OCI-LY7 (cell line): ENCODE measurements around the gene CACNA2D1. TPM values are rescaled to one million over a fixed set of nuclear protein-coding genes. Genes with fewer than 3 reads are reported as not detected.

Source experiments
- BruUV-seq: library from RNA; stranded (reverse); fragments of 400-500 nt; replicated peaks from 2 replicates; lab custom pipeline; 2021; lab: Mats Ljungman, UMichigan
- CTCF ChIA-PET: fragments of 300-600 bp; sonication (Branson Sonifier 250); formaldehyde crosslinking; loops from one replicate; lab custom pipeline; 2022; ENCODE audit warnings: antibody characterized with exemption; ENCODE audit not compliant: unreplicated experiment; lab: Charles Lee
- POLR2A ChIA-PET: fragments of 300-600 bp; sonication (Branson Sonifier 250); formaldehyde crosslinking; loops from one replicate; lab custom pipeline; 2022; ENCODE audit warnings: antibody characterized with exemption; lab: Charles Lee
- DNase-seq: peaks from one replicate; pipeline ENCODE4 v3.0.0-alpha.2; 2015; ENCODE audit warnings: low spot score
- H2AFZ ChIP-seq: fragments of 200-600 bp; sonication (generic), shearing (Covaris generic); 2 replicates; pipeline ENCODE4 v1.6.1; 2014; ENCODE audit warnings: mild to moderate bottlenecking, antibody characterized with exemption, low read length, moderate library complexity
- H3K27ac ChIP-seq: fragments of 200-600 bp; sonication (generic); 2 replicates; pipeline ENCODE4 v1.5.1; 2014; ENCODE audit warnings: mixed run types, low read depth, mild to moderate bottlenecking, moderate library complexity, low read length, inconsistent platforms; ENCODE audit not compliant: poor library complexity, severe bottlenecking
- H3K36me3 ChIP-seq: fragments of 200-600 bp; sonication (generic); 2 replicates; pipeline ENCODE4 v1.6.1; 2014; ENCODE audit warnings: mild to moderate bottlenecking, antibody characterized with exemption, low read length, moderate library complexity, mixed read lengths; ENCODE audit not compliant: insufficient read depth
- H3K4me1 ChIP-seq: fragments of 200-600 bp; sonication (generic); 2 replicates; pipeline ENCODE4 v1.5.1; 2014; ENCODE audit warnings: mild to moderate bottlenecking, low read length; ENCODE audit not compliant: insufficient read depth, poor library complexity, severe bottlenecking
- H3K4me2 ChIP-seq: fragments of 200-600 bp; sonication (generic); 2 replicates; pipeline ENCODE4 v1.6.1; 2014; ENCODE audit warnings: mild to moderate bottlenecking, low read length
- H3K4me3 ChIP-seq: fragments of 200-600 bp; sonication (generic); 2 replicates; pipeline ENCODE4 v1.5.1; 2014; ENCODE audit warnings: mild to moderate bottlenecking, low read depth, low read length; ENCODE audit not compliant: poor library complexity, severe bottlenecking
- H3K79me2 ChIP-seq: fragments of 200-600 bp; sonication (generic); 2 replicates; pipeline ENCODE4 v1.6.1; 2016; ENCODE audit warnings: low read depth, mild to moderate bottlenecking, low read length, moderate library complexity, mixed read lengths; ENCODE audit not compliant: insufficient read depth
- H3K9me2 ChIP-seq: fragments of 200-600 bp; sonication (generic); 2 replicates; pipeline ENCODE4 v1.6.1; 2016; ENCODE audit warnings: mild to moderate bottlenecking, low read length, mixed read lengths; ENCODE audit not compliant: insufficient read depth
- H3K9me3 ChIP-seq: fragments of 200-600 bp; sonication (generic); 2 replicates; pipeline ENCODE4 v1.6.1; 2014; ENCODE audit warnings: mild to moderate bottlenecking, mixed run types, low read length, mixed read lengths
- H4K20me1 ChIP-seq: fragments of 200-600 bp; sonication (generic); 2 replicates; pipeline ENCODE4 v1.6.1; 2014; ENCODE audit warnings: mild to moderate bottlenecking, antibody characterized with exemption, low read length, moderate library complexity, mixed read lengths; ENCODE audit not compliant: insufficient read depth
- CTCF ChIP-seq: fragments of 200-600 bp; sonication (generic); conservative IDR thresholded peaks from 2 replicates; pipeline ENCODE4 v1.5.1; 2014; ENCODE audit warnings: mild to moderate bottlenecking, antibody characterized with exemption, low read length, moderate library complexity, mixed read lengths
- EZH2phosphoT487 ChIP-seq: fragments of 200-600 bp; sonication (generic); IDR thresholded peaks from 2 replicates; pipeline ENCODE4 v1.6.1; 2018; ENCODE audit warnings: low read depth, borderline replicate concordance, mild to moderate bottlenecking, mixed run types, antibody characterized with exemption, low read length, moderate library complexity, mixed read lengths
- intact Hi-C: fragments of 100-400 bp; cut with micrococcal nuclease; formaldehyde crosslinking; loops from one replicate; pipeline ENCODE4 v1.10.0; 2022; ENCODE audit not compliant: unreplicated experiment
- total RNA-seq, 2 experiments: library from RNA; depleted of rRNA in 1 of 2; stranded (reverse); fragments of >200 nt in 1 of 2; shearing (Covaris generic) in 1 of 2; gene quantifications; 2 replicates each; pipeline ENCODE4 v1.2.3, GENCODE V29; 2014 to 2022

The CACNA2D1 gene
- total RNA-seq, 2 experiments from 2014 or later = not detected

- CTCF ChIA-PET = no interaction called here
- H3K27ac ChIP-seq = no peak overlapping the region
- intact Hi-C loops = no loop called here
- no peaks in the 10 kb centered on the region for H3K9me2 ChIP-seq
- no peak overlapping the region for H2AFZ ChIP-seq
- POLR2A ChIA-PET = interaction anchor here (0.6 kb wide), 1 partner anchor 1472 kb away, joined by 3 read pairs; no protein-coding TSS in a partner anchor
- no peak overlapping the region for H3K4me2 ChIP-seq
- H3K36me3 ChIP-seq = no peaks in the 10 kb centered on the region
- H3K79me2 ChIP-seq = no peaks in the 10 kb centered on the region
- no peaks in the 10 kb centered on the region for H3K4me1 ChIP-seq
- H3K9me3 ChIP-seq = no peaks in the 10 kb centered on the region
- no peak overlapping the region for H3K4me3 ChIP-seq
- no peaks in the 10 kb centered on the region; the same call in 1 of the 2 replicates for H4K20me1 ChIP-seq
- no peak for DNase-seq
- BruUV-seq = no TSS peak
- TF ChIP-seq CTCF (no peak), EZH2phosphoT487 (no peak)
These were observed 483.6 kb downstream of the CACNA2D1 start for GRCh38 chr7:81960026-81960425.

- CTCF ChIA-PET = no interaction called here
- H3K79me2 ChIP-seq = no peaks in the 10 kb centered on the region
- H3K4me1 ChIP-seq = no peaks in the 10 kb centered on the region
- H3K4me2 ChIP-seq = no peak overlapping the region
- H3K9me3 ChIP-seq = no peaks in the 10 kb centered on the region
- H3K36me3 ChIP-seq = no peaks in the 10 kb centered on the region
- H3K4me3 ChIP-seq = no peak overlapping the region
- H2AFZ ChIP-seq = no peak overlapping the region
- BruUV-seq = no TSS peak
- no peak for TF ChIP-seq CTCF
- no peak for TF ChIP-seq EZH2phosphoT487
- H4K20me1 ChIP-seq = no peaks in the 10 kb centered on the region; the same call in 1 of the 2 replicates
- no peaks in the 10 kb centered on the region for H3K9me2 ChIP-seq
- POLR2A ChIA-PET = interaction anchor here (1.1 to 1.2 kb wide), 2 partner anchors 25 to 282 kb away, joined by 3 to 5 read pairs; no protein-coding TSS in a partner anchor
- intact Hi-C loops = loop anchor here (5.0 to 10.0 kb wide), 3 partner anchors 303 to 475 kb away; no protein-coding TSS in a partner anchor
- H3K27ac ChIP-seq = no peak overlapping the region
- no peak for DNase-seq
These were observed 486.1 kb downstream of the CACNA2D1 start for GRCh38 chr7:81957517-81957916.

GRCh38 chr7:81956520-81956919 is 487.1 kb downstream of the CACNA2D1 start:
- intact Hi-C loops = loop anchor here (5.0 to 10.0 kb wide), 3 partner anchors 302 to 474 kb away; no protein-coding TSS in a partner anchor
- no peaks in the 10 kb centered on the region for H3K9me2 ChIP-seq
- CTCF ChIA-PET = no interaction called here
- no peak overlapping the region for H3K4me2 ChIP-seq
- H3K79me2 ChIP-seq = no peaks in the 10 kb centered on the region
- no peaks in the 10 kb centered on the region for H3K9me3 ChIP-seq
- peak; percentile 88 for TF ChIP-seq CTCF
- no peak for TF ChIP-seq EZH2phosphoT487
- H4K20me1 ChIP-seq = no peaks in the 10 kb centered on the region; the same call in 1 of the 2 replicates
- H3K27ac ChIP-seq = no peak overlapping the region
- no peaks in the 10 kb centered on the region for H3K36me3 ChIP-seq
- POLR2A ChIA-PET = interaction anchor here (0.7 to 1.5 kb wide), 2 partner anchors 218 to 455 kb away, joined by 3 to 4 read pairs; no protein-coding TSS in a partner anchor
- no TSS peak for BruUV-seq
- no peaks in the 10 kb centered on the region for H3K4me1 ChIP-seq
- H3K4me3 ChIP-seq = no peak overlapping the region
- H2AFZ ChIP-seq = no peak overlapping the region
- peak; percentile 63 for DNase-seq
